ENCODE data around the gene G6PC1.

DNA sequence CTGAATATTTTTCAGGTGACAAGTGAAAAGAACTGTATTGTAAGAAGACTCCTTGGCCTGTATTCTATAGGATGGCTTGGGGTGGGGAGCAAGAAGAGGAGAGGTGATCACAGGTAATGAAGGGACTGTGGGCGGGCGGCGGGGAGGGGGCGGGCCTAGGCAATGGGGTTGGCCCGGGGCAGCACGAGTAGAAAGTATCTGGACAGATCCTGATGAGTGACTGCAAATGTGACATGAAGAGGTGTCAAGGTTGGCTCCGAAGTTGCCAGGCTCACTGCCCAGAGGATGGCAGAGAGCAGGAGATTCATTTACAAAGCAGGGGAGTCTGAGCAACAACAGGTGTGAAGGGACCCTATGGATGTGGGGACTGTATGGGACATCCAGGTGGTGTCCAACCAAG lies 10.8 kb upstream of the G6PC1 start:
- TF ChIP-seq, protein P1, sequence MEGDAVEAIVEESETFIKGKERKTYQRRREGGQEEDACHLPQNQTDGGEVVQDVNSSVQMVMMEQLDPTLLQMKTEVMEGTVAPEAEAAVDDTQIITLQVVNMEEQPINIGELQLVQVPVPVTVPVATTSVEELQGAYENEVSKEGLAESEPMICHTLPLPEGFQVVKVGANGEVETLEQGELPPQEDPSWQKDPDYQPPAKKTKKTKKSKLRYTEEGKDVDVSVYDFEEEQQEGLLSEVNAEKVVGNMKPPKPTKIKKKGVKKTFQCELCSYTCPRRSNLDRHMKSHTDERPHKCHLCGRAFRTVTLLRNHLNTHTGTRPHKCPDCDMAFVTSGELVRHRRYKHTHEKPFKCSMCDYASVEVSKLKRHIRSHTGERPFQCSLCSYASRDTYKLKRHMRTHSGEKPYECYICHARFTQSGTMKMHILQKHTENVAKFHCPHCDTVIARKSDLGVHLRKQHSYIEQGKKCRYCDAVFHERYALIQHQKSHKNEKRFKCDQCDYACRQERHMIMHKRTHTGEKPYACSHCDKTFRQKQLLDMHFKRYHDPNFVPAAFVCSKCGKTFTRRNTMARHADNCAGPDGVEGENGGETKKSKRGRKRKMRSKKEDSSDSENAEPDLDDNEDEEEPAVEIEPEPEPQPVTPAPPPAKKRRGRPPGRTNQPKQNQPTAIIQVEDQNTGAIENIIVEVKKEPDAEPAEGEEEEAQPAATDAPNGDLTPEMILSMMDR (IDR thresholded peaks at IDR 0.05), result no peak
- TF ChIP-seq EZH2 (IDR thresholded peaks at IDR 0.05; ENCODE audit: borderline replicate concordance, insufficient read depth, low read depth, low read length, poor library complexity, severe bottlenecking), result no peak
